NK-92 (cell line): Measurements from ENCODE around the gene NCLN.
"Not testable (repeated sequence)": the region's sequence is repeated elsewhere in the genome, so short reads cannot be mapped to it uniquely, and the experiment has no call there.

Experiments used
- DNase-seq: peaks from one replicate; lab custom pipeline; 2025; ENCODE audit not compliant: unreplicated experiment; lab: John Stamatoyannopoulos, UW

NCLN gene

DNA sequence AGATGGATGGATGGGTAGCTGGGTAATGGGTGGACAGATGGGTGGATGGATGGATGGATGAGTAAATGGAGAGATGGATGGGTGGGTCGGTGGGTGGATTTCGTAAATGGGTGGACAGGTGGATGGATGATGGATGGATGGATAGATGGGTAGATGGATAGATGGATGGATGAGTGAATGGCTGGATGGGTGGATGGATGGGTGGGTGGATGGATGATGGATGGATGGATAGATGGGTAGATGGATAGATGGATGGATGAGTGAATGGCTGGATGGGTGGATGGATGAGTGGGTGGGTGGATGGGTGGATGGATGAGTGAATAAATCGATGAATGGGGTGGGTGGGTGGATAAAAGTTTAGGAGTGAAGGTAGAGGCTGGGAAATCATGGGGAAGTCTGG lies 31.3 kb upstream of the NCLN start:
- not testable (repeated sequence) for DNase-seq

DNA sequence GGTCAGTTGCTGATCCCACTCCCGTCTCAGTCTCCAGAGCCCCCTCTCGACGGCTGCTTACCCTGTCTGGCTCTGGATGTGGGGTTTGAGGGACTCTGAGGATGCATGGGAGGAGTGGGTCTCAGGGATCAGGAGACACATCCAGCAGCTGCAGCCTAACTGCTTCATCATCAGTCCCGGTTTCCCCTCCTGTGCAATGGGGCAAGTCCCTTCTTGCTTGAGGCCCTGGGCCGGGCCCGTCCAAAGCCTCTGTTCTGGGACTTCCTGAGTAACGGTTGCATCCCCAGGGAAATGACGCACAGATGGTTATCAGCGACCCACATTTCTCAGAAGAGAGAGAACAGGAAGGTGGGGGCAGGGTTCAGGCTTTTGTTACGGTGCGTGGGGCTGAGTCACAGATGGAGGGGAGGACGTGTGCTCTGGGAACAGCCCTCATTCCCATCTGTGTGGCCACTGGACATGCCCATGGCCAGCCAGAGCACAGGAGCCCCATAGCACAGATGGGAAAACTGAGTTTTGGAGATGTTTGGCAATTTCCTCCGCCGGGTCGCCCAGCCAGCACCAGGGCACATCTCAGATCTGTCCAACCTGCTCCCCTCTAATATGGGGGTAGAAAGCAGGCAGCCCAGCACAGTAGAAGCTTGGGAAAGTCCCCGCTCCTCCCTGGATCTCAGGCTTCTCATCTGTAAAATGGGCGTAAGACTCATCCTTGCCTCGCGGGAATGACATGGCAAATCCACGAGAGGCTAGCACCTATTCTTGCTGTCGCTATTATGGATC lies 30.6 kb upstream of the NCLN start:
- no peak for DNase-seq

DNA sequence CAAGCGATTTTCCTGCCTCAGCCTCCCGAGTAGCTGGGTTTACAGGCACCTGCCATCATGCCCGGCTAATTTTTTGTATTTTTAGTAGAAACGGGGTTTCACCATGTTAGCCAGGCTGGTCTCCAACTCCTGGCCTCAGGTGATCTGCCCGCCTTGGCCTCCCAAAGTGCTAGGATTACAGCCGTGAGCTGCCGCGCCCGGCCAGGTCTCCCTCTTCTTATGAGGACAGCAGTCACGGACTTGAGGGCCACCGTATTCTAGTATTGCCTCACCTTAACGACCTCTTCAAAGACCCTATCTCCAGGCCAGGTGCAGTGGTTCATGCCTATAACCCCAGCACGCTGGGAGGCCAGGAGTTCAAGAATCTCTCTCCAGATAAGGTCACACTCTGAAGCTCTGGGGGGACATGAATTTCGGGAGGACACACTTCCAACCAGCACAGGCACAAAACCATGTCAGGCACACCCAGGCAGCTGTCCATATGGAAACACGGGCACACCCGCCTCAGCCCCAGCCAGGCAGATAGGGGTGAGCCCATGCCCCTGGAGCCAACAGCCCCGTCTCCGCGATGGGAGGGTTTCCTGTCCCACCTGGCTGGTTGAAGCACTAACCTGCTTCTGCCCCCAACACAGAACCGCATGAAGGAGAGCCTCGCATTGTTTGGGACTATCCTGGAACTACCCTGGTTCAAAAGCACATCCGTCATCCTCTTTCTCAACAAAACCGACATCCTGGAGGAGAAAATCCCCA lies 28.5 kb upstream of the NCLN start:
- no peak for DNase-seq

DNA sequence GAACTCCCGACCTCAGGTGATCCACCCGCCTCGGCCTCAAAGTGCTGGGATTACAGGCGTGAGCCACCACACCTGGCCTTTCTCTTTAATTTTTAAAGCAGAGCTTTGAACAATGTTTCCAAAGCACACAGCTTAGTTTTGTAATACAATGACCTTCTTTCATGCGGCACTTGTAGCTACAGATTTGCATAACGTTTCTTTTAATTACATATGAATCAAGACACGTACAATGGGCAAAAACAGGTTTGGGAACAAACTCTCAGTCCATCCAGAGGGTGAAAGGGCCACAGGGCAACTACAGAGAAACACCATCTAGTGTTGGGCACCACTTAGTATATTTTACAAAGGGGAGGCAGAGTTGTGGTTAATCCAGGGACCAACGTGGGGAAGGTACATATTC lies 26.2 kb upstream of the NCLN start:
- no peak for DNase-seq

DNA sequence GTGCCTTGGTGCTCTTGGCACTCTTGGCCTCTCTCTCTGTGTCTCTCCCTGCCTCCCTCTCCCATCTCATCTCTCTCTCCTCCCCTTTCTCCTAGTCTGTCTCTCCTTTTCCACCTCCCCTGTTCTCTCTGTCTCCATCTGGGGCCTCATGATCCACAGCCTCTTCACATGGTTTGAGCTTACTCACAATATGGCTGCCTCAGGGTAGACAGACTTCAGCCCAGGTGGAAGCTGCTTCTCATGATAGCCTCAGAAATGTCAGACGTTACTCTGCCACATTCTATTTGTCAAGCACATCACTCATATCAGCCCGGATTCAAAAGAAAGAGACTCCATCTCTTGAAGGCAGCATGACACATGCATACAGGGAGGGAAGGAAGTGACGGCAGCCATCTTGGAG lies 25.5 kb upstream of the NCLN start:
- no peak for DNase-seq

DNA sequence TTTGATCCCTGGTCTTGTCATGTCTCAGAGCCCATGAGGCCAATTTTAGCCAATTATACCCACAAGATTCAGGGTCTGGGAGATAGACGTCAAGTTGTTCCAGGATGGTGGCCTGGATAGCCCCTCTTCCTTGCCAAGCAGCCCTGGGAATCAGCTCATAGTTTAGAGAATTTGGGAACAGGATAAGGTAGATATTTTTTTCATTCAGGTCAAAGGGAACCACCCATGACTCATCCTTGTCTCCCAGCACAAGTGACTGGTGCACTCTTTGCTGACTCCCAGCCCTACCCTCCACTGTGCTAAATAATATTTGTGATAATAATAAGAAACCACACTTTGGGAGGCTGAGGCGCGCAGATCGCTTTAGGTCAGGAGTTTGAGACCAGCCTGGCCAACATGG lies 24.3 kb upstream of the NCLN start:
- DNase-seq: no peak

DNA sequence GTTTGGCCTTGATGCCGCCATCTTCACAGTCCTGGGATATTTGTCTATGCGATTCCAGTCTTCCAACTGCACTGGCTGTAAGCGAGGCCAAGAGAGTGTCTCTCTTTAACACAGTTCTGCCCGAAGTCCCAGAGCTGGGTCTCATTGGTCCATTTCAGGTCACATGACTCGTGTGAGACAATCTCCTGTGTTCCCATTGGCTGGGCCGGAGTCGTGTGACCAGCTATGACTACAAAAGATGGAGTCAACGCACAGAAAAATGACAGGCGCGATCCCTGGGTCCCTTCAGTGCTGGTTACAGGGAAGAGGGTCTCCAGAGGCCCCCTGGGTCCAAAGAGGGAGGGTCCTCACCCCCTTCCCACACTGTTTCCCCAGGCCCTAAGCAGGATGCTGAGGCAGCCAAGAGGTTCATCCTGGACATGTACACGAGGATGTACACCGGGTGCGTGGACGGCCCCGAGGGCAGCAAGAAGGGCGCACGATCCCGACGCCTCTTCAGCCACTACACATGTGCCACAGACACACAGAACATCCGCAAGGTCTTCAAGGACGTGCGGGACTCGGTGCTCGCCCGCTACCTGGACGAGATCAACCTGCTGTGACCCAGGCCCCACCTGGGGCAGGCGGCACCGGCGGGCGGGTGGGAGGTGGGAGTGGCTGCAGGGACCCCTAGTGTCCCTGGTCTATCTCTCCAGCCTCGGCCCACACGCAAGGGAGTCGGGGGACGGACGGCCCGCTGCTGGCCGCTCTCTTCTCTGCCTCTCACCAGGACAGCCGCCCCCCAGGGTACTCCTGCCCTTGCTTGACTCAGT lies 23.1 kb upstream of the NCLN start:
- DNase-seq: no peak

DNA sequence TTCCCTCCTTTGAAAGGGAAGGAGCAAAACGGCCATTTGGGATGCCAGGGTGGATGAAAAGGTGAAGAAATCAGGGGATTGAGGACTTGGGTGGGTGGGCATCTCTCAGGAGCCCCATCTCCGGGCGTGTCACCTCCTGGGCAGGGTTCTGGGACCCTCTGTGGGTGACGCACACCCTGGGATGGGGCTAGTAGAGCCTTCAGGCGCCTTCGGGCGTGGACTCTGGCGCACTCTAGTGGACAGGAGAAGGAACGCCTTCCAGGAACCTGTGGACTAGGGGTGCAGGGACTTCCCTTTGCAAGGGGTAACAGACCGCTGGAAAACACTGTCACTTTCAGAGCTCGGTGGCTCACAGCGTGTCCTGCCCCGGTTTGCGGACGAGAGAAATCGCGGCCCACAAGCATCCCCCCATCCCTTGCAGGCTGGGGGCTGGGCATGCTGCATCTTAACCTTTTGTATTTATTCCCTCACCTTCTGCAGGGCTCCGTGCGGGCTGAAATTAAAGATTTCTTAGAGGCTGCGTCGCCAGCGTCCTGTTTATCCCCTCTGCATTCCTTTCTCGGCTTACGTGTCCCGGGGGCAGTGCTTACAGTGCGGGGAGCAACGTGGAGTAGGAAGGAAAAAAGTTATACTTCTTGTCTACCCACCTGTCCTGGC lies 22.4 kb upstream of the NCLN start:
- DNase-seq: no peak

DNA sequence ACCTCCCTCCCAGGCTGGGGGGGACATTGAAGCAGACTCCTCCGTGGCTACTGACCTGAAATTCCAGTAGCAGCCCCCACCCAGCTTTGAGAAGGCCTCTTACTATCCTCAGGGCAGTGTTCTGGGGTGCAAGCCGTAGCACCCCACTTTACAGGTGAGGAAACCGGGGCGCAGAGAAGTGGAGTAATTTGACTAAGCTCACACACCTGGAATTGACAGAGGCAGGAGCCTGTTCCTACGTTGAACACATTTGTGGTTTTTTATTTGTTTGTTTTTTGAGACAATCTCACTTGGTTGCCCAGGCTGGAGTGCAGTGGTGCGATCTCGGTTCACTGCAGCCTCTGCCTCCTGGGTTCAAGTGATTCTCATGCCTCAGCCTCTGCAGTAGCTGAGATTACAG lies 21.8 kb upstream of the NCLN start:
- no peak for DNase-seq

DNA sequence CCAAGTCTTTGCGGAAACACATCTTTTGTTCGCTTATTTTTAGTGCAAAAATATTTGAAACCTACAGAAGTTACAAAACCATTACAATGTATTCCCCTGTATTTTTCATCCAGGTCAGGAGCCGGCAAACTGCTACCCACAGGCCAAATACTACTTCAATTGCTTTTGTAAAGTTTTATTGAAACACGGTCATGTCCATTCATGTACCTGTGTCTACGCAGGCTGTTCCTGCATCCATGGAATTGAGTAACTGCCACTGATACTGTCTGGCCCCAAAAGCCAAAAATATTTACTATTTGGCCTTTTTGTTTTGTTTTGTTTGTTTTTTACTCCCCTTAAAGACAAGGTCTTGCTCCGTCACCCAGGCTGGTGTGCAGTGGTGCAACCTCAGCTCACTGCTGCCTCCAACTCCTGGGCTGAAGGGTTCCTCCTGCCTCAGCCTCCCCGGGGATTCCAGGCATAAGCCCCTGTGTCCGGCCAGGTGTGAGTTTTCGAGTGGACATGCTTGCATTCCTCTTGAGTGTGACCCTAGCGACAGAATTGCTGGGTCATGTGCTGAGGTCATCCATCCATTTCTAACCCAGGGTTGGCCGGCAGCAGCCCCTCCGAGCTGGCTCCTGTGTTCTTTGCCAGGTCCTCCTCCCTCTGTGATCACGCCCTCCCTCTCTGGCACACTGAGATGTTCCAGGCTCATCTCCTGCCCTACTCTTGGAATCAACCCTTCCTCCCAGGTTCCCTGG lies 18.0 kb upstream of the NCLN start:
- no peak for DNase-seq

DNA sequence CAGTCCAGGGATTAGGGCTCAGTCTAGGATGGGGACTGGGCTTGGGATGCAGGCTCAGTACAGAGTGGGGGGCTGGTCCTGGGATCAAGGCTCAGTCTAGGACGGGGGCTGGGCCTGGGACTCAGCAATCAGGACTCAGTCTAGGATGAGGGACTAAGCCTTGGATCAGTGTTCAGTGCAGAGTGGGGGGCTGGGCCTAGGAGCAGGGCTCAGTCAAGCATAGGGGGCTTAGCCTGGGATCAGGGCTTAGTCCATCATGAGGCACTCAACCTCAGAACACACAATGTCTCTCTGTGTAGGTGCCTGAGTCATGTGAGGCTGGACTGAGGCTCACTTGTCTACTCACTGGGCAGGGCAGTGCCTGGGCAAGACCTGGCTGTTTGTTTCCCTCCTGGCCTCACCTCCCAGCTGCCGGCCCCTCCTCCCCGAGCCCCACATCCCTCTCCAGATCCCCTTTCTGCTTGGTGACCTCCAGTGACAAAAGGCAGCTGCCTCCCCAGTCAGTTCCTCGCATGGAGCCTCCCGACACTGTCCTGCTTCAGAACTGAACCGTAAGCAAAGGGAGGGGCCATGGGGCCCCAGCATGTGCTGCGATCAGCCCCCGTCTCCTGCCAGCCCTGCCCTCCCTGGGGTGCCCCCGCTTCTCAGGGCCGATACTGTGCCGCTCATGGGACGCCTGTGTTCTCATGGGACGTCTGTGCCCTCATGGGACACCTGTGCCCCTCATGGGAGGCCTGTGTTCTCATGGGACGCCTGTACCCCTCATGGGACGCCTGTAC lies 13.6 kb upstream of the NCLN start:
- no peak for DNase-seq

DNA sequence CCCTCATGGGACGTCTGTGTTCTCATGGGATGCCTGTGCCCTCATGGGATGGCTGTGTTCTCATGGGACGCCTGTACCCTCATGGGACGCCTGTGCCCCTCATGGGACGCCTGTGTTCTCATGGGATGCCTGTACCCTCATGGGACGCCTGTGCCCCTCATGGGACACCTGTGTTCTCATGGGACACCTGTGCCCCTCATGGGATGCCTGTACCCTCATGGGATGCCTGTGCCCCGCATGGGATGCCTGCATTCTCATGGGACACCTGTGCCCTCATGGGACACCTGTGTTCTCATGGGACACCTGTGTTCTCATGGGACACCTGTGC lies 13.1 kb upstream of the NCLN start:
- DNase-seq: not testable (repeated sequence)

DNA sequence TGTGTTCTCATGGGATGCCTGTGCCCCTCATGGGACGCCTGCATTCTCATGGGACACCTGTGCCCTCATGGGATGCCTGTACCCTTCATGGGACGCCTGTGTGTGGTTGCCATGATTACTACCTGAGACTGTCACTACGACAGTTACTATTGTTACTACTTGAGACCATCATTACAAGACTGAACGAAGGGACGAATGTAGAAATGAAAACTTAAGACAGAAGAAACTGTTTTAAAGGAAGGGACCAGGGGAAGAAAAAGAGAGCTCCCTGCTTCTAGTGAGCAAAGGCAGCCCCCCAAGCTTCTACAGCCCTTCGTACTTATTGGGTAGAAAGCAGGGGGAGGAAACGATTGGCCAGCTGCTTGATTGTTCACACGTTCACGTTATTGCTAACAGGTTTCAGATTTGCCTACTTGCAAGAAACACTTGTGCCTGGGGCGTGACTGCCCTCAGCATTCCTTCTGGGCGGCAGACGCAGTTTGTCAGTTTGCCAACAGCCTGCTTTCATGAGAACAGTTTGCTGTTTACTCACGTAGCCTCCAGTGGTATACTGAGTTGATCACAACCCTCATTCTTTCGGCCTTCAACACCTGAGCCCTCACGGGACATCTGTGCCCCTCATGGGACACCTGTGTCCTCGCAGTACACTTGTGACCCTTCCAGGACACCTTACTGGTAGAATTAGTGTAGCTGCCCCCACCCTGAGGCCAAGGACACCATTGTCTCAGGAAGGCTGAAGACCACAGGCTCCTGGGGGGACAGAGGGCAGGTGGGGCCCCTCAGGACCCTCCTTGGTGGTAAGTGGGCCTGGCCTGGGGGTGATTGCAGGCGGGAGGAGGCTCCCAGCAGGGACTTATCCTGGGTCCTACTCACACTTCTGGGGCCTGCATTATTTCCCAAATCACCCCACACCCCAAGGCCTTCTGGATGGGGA lies 9.7 kb upstream of the NCLN start:
- no peak for DNase-seq

DNA sequence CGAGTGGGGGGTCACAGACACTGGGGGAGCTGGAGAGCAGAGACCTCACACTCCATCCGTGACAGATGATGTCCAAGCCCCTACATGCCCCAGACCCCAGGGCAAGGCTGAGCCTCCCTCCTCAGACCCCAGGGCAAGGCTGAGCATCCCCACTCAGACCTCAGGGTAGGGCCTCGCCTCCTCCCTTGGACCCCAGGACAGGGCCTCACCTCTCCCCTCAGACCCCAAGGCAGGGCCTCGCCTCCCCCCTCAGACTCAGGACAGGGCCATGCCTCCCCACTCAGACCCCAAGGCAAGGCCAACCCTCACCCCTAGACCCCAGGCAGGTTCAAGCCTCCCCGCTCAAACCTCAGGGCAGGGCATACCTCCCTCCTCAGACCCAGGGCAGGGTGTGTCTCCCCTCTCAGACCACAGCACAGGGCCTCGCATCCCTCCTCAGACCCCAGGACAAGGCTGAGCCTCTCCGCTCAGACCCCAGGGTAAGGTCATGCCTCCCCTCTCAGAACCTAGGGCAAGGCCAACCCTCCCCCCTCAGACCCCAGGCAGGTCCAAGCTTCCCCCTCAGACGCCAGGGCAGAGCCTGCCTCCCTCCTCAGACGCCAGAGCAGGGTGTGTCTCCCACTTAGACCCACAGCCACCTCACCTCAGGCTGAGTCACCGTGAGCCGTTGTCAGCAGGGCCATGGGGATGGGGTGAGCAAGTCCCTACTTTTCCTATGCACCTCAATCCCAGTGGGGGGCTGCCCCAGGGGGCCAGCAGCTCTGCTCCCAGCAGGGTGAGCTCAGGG lies 8.8 kb upstream of the NCLN start:
- DNase-seq: no peak

DNA sequence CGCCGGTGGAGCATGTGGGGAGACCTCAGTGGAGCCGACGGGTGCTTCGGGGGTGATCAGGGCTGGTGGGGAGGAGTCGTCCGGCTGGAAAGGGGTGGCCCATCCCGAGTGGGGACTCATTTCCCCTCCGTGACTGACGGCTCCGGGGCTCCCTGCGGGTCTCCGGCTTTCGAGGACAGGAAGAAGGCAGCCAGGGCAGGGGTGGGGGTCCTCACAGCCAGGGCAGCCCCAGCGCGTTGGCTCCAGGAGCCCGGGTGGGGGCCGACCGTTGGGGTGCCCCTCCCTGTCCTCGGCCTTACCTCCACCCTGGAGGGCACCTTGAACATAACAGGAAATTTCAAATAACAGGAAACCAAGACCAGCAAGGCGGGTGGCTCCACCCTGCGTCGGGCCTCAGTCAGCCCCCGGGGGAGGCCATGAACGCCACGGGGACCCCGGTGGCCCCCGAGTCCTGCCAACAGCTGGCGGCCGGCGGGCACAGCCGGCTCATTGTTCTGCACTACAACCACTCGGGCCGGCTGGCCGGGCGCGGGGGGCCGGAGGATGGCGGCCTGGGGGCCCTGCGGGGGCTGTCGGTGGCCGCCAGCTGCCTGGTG lies 7.3 kb upstream of the NCLN start, which contains the start of gene S1PR4:
Gene S1PR4 (plus strand): TSS at position 393 of the 596 bp plus-strand sequence. CDS start 24 bp downstream, at position 417.
- no peak for DNase-seq

DNA sequence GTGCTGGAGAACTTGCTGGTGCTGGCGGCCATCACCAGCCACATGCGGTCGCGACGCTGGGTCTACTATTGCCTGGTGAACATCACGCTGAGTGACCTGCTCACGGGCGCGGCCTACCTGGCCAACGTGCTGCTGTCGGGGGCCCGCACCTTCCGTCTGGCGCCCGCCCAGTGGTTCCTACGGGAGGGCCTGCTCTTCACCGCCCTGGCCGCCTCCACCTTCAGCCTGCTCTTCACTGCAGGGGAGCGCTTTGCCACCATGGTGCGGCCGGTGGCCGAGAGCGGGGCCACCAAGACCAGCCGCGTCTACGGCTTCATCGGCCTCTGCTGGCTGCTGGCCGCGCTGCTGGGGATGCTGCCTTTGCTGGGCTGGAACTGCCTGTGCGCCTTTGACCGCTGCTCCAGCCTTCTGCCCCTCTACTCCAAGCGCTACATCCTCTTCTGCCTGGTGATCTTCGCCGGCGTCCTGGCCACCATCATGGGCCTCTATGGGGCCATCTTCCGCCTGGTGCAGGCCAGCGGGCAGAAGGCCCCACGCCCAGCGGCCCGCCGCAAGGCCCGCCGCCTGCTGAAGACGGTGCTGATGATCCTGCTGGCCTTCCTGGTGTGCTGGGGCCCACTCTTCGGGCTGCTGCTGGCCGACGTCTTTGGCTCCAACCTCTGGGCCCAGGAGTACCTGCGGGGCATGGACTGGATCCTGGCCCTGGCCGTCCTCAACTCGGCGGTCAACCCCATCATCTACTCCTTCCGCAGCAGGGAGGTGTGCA lies 6.6 kb upstream of the NCLN start:
- no peak for DNase-seq
